ENCODE results near the gene CTTNBP2. TPM values are rescaled to one million over a fixed set of nuclear protein-coding genes. Genes with fewer than 3 reads are reported as not detected.

Gene CTTNBP2
- total RNA-seq, 1 donor from 2014 or later: 6.3 TPM

- no peak overlapping the region for H3K27ac ChIP-seq
- intact Hi-C loops (cut with DNase I): no loop called here
- TF ChIP-seq CTCF (IDR thresholded peaks at IDR 0.05): no peak
- no peaks in the 10 kb centered on the region for H3K36me3 ChIP-seq
- H3K4me1 ChIP-seq: peaks cover 4% of the 10 kb centered on the region
- no peak for ATAC-seq
- no peak overlapping the region for H3K4me3 ChIP-seq
- peaks cover 19% of the 10 kb centered on the region for H3K27me3 ChIP-seq
- no peaks in the 10 kb centered on the region for H3K9me3 ChIP-seq
- no peak for DNase-seq
These were observed 2.7 kb downstream of the CTTNBP2 start for GRCh38 chr7:117870448-117871130.

GRCh38 chr7:117869374-117869773, 3.9 kb downstream of the CTTNBP2 start:
- TF ChIP-seq CTCF (IDR thresholded peaks at IDR 0.05): no peak
- Histone ChIP-seq H3K4me3 (no peak overlapping the region), H3K27me3 (peaks cover 14% of the 10 kb centered on the region), H3K4me1 (peaks cover 4% of the 10 kb centered on the region), H3K9me3 (no peaks in the 10 kb centered on the region), H3K27ac (no peak overlapping the region), H3K36me3 (no peaks in the 10 kb centered on the region)
- ATAC-seq (no peak), DNase-seq (no peak)
- intact Hi-C loops (cut with DNase I): no loop called here

- ATAC-seq (no peak), DNase-seq (no peak)
- TF ChIP-seq CTCF (IDR thresholded peaks at IDR 0.05): no peak
- H3K4me1 ChIP-seq: no peaks in the 10 kb centered on the region
- no peak overlapping the region for H3K4me3 ChIP-seq
- H3K9me3 ChIP-seq: no peaks in the 10 kb centered on the region
- intact Hi-C loops (cut with DNase I): no loop called here
- no peaks in the 10 kb centered on the region for H3K36me3 ChIP-seq
- H3K27me3 ChIP-seq: no peaks in the 10 kb centered on the region
- H3K27ac ChIP-seq: no peak overlapping the region
These were observed 9.6 kb downstream of the CTTNBP2 start for GRCh38 chr7:117863618-117864017.

GRCh38 chr7:117862378-117862777, 10.9 kb downstream of the CTTNBP2 start:
- Histone ChIP-seq H3K27ac (no peak overlapping the region), H3K36me3 (no peaks in the 10 kb centered on the region), H3K9me3 (no peaks in the 10 kb centered on the region), H3K4me3 (no peak overlapping the region), H3K27me3 (no peaks in the 10 kb centered on the region), H3K4me1 (no peaks in the 10 kb centered on the region)
- no peak for DNase-seq
- intact Hi-C loops (cut with DNase I): no loop called here
- no peak for ATAC-seq
- TF ChIP-seq CTCF (IDR thresholded peaks at IDR 0.05): no peak

- DNase-seq (no peak), ATAC-seq (no peak)
- no peak overlapping the region for H3K27ac ChIP-seq
- no peaks in the 10 kb centered on the region for H3K36me3 ChIP-seq
- no peaks in the 10 kb centered on the region for H3K27me3 ChIP-seq
- no peaks in the 10 kb centered on the region for H3K9me3 ChIP-seq
- TF ChIP-seq CTCF (IDR thresholded peaks at IDR 0.05): no peak
- H3K4me1 ChIP-seq: no peaks in the 10 kb centered on the region
- H3K4me3 ChIP-seq: no peak overlapping the region
- intact Hi-C loops (cut with DNase I): no loop called here
These were observed 13.9 kb downstream of the CTTNBP2 start for GRCh38 chr7:117859246-117859812.
